ENCODE measurements around the gene SNX11.

The SNX11 gene

DNA sequence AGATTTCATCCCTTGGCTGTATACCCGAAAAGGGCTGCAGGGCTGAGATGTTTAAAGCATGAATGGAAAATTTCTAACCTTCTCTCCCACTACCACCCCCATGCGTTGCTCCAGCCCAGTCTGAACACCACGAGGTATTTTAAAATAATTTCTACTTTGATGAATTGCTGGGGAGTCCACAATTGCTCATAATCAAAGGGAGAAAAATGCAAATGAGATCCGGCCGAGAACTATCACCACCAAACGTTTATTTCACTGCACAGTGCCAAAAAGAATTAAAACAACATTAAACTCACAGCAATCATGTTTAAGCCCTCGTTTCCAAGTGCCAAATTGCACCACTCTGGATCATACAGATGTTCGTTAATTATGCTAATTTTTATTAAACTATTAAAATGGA is 36.7 kb downstream of the SNX11 start:
- no peaks in the 10 kb centered on the region for H3K79me1 ChIP-seq (replicated peaks; ENCODE audit: low read length, poor library complexity, severe bottlenecking)
- no peak overlapping the region for H3K9ac ChIP-seq (ENCODE audit: low read length)
- H4K91ac ChIP-seq (ENCODE audit: low read length) = no peak overlapping the region
- no peak overlapping the region for H2BK12ac ChIP-seq (ENCODE audit: low read length in 2 of 2)
- no peak overlapping the region for H3K23ac ChIP-seq (ENCODE audit: low read length in 2 of 2)
- no peak overlapping the region for H3K27ac ChIP-seq (ENCODE audit: low read length, poor library complexity, severe bottlenecking)
- no peak overlapping the region for H2BK15ac ChIP-seq (ENCODE audit: low read depth, poor library complexity, severe bottlenecking)
- no peaks in the 10 kb centered on the region for H3K4me1 ChIP-seq (ENCODE audit: control insufficient read depth, insufficient read depth, low read depth, low read length)
- no peak overlapping the region for H2AFZ ChIP-seq (ENCODE audit: low read depth, low read length)
- H2AK5ac ChIP-seq (ENCODE audit: low read length, severe bottlenecking) = no peak overlapping the region
- no peaks in the 10 kb centered on the region for H3K9me3 ChIP-seq (ENCODE audit: control insufficient read depth, low read length)
- H4K8ac ChIP-seq (ENCODE audit: low read length) = no peak overlapping the region
- H3K27me3 ChIP-seq (ENCODE audit: control insufficient read depth in 1 of 2, insufficient read depth in 1 of 2, low read length in 2 of 2) = peaks cover 53 to 92% of the 10 kb centered on the region in 2 experiments
- no peak for DNase-seq
- no peak overlapping the region for H3K14ac ChIP-seq (ENCODE audit: low read length in 2 of 2)
- H3K4me2 ChIP-seq (ENCODE audit: low read length, poor library complexity, severe bottlenecking) = no peak overlapping the region
- no peak overlapping the region for H3K18ac ChIP-seq (ENCODE audit: low read depth in 1 of 2, low read length in 2 of 2)
- no peak overlapping the region for H3K4ac ChIP-seq (ENCODE audit: low read depth in 1 of 2, low read length in 2 of 2)
- 75% methylated on average over 4 of the region's 8 CpGs for WGBS
- H2BK5ac ChIP-seq (ENCODE audit: low read depth, low read length, poor library complexity, severe bottlenecking) = no peak overlapping the region
- no peak overlapping the region for H3K4me3 ChIP-seq (ENCODE audit: insufficient read depth in 1 of 2, low read depth in 1 of 2, low read length in 2 of 2)
- H3K36me3 ChIP-seq (ENCODE audit: control insufficient read depth in 1 of 2, insufficient read depth in 2 of 2, low read depth in 1 of 2, low read length in 2 of 2) = no peaks in the 10 kb centered on the region
- H2BK120ac ChIP-seq (ENCODE audit: low read depth, low read length) = no peak overlapping the region

DNA sequence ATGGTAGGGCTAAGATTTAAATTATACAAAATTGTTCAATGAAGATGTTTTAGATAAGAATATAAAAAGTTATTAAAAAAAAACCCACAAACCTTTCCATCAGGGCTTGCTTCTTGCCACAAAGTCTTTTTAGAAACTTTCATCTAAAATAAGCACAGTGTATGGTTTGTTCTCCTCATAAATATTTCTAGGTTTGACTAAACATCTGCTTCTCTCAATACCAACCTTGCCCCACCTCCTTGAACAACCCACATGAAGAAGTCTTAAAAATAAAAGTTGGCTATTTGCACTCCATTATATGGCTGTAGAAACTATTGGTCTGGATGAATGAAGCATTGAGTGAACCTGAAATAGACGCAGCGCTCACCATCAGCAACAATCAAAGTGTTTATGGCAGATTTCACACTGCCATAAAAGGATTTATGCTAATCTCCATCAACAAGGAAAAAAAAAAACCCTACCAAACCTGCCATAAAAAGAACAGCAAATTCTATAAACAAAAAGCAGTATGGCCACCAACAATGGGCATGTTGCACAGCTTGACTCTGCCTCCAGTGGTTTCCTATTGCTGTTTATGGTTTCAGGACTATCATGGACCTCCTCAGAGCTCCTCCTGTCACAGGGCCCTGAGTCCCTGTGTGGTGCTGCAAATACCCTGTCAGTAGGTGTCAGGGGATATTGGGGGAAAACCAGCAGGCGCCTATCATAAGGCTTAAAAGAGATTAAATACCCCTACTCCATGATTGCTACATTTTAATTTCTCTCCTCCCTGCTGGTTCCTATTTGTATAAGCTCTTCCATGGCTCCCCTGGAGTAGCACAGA is 37.6 kb downstream of the SNX11 start:
- Histone ChIP-seq H3K9me3 (ENCODE audit: control insufficient read depth, low read length) (no peaks in the 10 kb centered on the region), H3K27me3 (ENCODE audit: control insufficient read depth in 1 of 2, insufficient read depth in 1 of 2, low read length in 2 of 2) (peaks cover 57 to 93% of the 10 kb centered on the region in 2 experiments), H3K9ac (ENCODE audit: low read length) (no peak overlapping the region), H3K4me1 (ENCODE audit: control insufficient read depth, insufficient read depth, low read depth, low read length) (no peaks in the 10 kb centered on the region), H2BK15ac (ENCODE audit: low read depth, poor library complexity, severe bottlenecking) (no peak overlapping the region), H2AK5ac (ENCODE audit: low read length, severe bottlenecking) (no peak overlapping the region), H2AFZ (ENCODE audit: low read depth, low read length) (no peak overlapping the region), H3K4ac (ENCODE audit: low read depth in 1 of 2, low read length in 2 of 2) (no peak overlapping the region), H3K4me3 (ENCODE audit: insufficient read depth in 1 of 2, low read depth in 1 of 2, low read length in 2 of 2) (no peak overlapping the region), H3K36me3 (ENCODE audit: control insufficient read depth in 1 of 2, insufficient read depth in 2 of 2, low read depth in 1 of 2, low read length in 2 of 2) (no peaks in the 10 kb centered on the region), H3K79me1 (replicated peaks; ENCODE audit: low read length, poor library complexity, severe bottlenecking) (no peaks in the 10 kb centered on the region), H2BK5ac (ENCODE audit: low read depth, low read length, poor library complexity, severe bottlenecking) (no peak overlapping the region), H4K91ac (ENCODE audit: low read length) (no peak overlapping the region), H2BK120ac (ENCODE audit: low read depth, low read length) (no peak overlapping the region), H3K14ac (ENCODE audit: low read length in 2 of 2) (no peak overlapping the region), H3K27ac (ENCODE audit: low read length, poor library complexity, severe bottlenecking) (no peak overlapping the region), H3K4me2 (ENCODE audit: low read length, poor library complexity, severe bottlenecking) (no peak overlapping the region), H2BK12ac (ENCODE audit: low read length in 2 of 2) (no peak overlapping the region), H3K23ac (ENCODE audit: low read length in 2 of 2) (no peak overlapping the region), H4K8ac (ENCODE audit: low read length) (no peak overlapping the region), H3K18ac (ENCODE audit: low read depth in 1 of 2, low read length in 2 of 2) (no peak overlapping the region)
- DNase-seq = no peak
- 99% methylated on average over 3 of the region's 3 CpGs for WGBS

DNA sequence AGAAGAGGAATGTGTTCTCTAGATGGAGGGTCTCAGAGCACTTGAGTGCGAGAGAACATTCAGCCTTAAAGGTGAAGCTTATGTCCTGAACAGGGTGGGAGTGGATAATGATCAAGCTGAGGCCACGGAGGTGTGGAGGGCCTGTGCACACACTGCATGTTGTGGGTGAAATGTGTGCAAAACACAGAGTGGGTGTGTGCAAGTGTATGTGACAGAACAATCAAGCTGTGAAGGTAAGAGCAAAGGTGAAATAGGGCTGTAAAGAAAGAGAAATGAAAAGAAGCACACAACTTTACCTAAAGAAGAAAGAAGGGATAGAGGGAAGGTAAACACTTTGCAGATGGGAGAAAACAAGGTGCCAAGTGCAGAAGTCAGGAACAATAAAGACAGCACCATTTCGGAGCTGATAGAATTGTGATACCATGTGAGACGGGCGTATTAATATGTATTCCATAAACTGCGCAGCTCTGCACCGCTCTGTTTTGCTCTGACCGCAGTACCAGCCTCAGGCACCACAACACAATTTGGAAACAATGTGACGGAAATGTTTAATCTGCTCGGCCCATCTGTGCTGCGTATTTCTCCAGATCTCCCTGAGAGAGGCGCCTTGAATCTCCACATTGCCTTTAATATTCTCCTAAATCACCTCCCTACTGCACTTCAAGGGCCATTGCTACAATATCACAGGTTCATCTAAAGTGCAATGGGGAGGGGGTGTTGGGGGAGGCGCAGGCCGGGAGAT is 40.6 kb downstream of the SNX11 start:
- H2AK5ac ChIP-seq (ENCODE audit: low read length, severe bottlenecking) = no peak overlapping the region
- no peak overlapping the region for H3K4ac ChIP-seq (ENCODE audit: low read depth in 1 of 2, low read length in 2 of 2)
- no peak overlapping the region for H2BK12ac ChIP-seq (ENCODE audit: low read length in 2 of 2)
- peaks cover 70 to 96% of the 10 kb centered on the region in 2 experiments for H3K27me3 ChIP-seq (ENCODE audit: control insufficient read depth in 1 of 2, insufficient read depth in 1 of 2, low read length in 2 of 2)
- H3K27ac ChIP-seq (ENCODE audit: low read length, poor library complexity, severe bottlenecking) = no peak overlapping the region
- WGBS = 91% methylated on average over 10 of the region's 14 CpGs
- no peak overlapping the region for H3K18ac ChIP-seq (ENCODE audit: low read depth in 1 of 2, low read length in 2 of 2)
- H3K4me1 ChIP-seq (ENCODE audit: control insufficient read depth, insufficient read depth, low read depth, low read length) = no peaks in the 10 kb centered on the region
- H3K79me1 ChIP-seq (replicated peaks; ENCODE audit: low read length, poor library complexity, severe bottlenecking) = no peaks in the 10 kb centered on the region
- DNase-seq = no peak
- no peak overlapping the region for H2BK5ac ChIP-seq (ENCODE audit: low read depth, low read length, poor library complexity, severe bottlenecking)
- no peaks in the 10 kb centered on the region for H3K9me3 ChIP-seq (ENCODE audit: control insufficient read depth, low read length)
- H2BK15ac ChIP-seq (ENCODE audit: low read depth, poor library complexity, severe bottlenecking) = no peak overlapping the region
- H2BK120ac ChIP-seq (ENCODE audit: low read depth, low read length) = no peak overlapping the region
- no peak overlapping the region for H3K14ac ChIP-seq (ENCODE audit: low read length in 2 of 2)
- no peak overlapping the region for H2AFZ ChIP-seq (ENCODE audit: low read depth, low read length)
- no peak overlapping the region for H3K9ac ChIP-seq (ENCODE audit: low read length)
- no peaks in the 10 kb centered on the region for H3K36me3 ChIP-seq (ENCODE audit: control insufficient read depth in 1 of 2, insufficient read depth in 2 of 2, low read depth in 1 of 2, low read length in 2 of 2)
- H4K91ac ChIP-seq (ENCODE audit: low read length) = no peak overlapping the region
- H4K8ac ChIP-seq (ENCODE audit: low read length) = no peak overlapping the region
- no peak overlapping the region for H3K4me3 ChIP-seq (ENCODE audit: insufficient read depth in 1 of 2, low read depth in 1 of 2, low read length in 2 of 2)
- no peak overlapping the region for H3K4me2 ChIP-seq (ENCODE audit: low read length, poor library complexity, severe bottlenecking)
- H3K23ac ChIP-seq (ENCODE audit: low read length in 2 of 2) = no peak overlapping the region
